Measurements from ENCODE around the gene MDH1.

Gene MDH1

GRCh38 chr2:63588385-63589147 lies at the start of gene MDH1, which contains the start of gene WDPCP (continued):
- TF ChIP-seq PRDM2 (tag by site-specific recombination; IDR thresholded peaks at IDR 0.05; ENCODE audit: borderline replicate concordance) (no peak), ZNF580 (tag by site-specific recombination; IDR thresholded peaks at IDR 0.05) (peak; percentile 97), ZSCAN30 (tag by site-specific recombination; IDR thresholded peaks at IDR 0.05) (no peak), ZNF626 (tag by site-specific recombination; IDR thresholded peaks at IDR 0.05) (no peak), ZFP37 (tag by site-specific recombination; IDR thresholded peaks at IDR 0.05) (no peak), ZNF114 (tag by site-specific recombination; IDR thresholded peaks at IDR 0.05) (no peak), ZNF624 (tag by site-specific recombination; IDR thresholded peaks at IDR 0.05) (no peak), TCF7L2 (IDR thresholded peaks at IDR 0.05; ENCODE audit: borderline replicate concordance, low read depth, low read length) (no peak), ZBTB21 (tag by site-specific recombination; IDR thresholded peaks at IDR 0.05) (peak; percentile 64), ZNF214 (tag by site-specific recombination; IDR thresholded peaks at IDR 0.05; ENCODE audit: borderline replicate concordance) (no peak), SP3 (tag by site-specific recombination; IDR thresholded peaks at IDR 0.05) (peak; percentile 90), ZNF596 (tag by site-specific recombination; IDR thresholded peaks at IDR 0.05) (no peak), ZNF654 (tag by site-specific recombination; IDR thresholded peaks at IDR 0.05; ENCODE audit: low read depth) (no peak), TSHZ1 (tag by site-specific recombination; IDR thresholded peaks at IDR 0.05; ENCODE audit: borderline replicate concordance) (no peak), ZNF324 (tag by site-specific recombination; IDR thresholded peaks at IDR 0.05) (peak; percentile 69; the same call in 1 of the 2 replicates), ZNF10 (tag by site-specific recombination; IDR thresholded peaks at IDR 0.05) (peak; percentile 92), ZNF571 (tag by site-specific recombination; IDR thresholded peaks at IDR 0.05) (no peak), ZNF426 (tag by site-specific recombination; IDR thresholded peaks at IDR 0.05) (no peak), ZNF639 (tag by site-specific recombination; IDR thresholded peaks at IDR 0.05) (peak; percentile 93)
- TF ChIP-seq, protein P1, sequence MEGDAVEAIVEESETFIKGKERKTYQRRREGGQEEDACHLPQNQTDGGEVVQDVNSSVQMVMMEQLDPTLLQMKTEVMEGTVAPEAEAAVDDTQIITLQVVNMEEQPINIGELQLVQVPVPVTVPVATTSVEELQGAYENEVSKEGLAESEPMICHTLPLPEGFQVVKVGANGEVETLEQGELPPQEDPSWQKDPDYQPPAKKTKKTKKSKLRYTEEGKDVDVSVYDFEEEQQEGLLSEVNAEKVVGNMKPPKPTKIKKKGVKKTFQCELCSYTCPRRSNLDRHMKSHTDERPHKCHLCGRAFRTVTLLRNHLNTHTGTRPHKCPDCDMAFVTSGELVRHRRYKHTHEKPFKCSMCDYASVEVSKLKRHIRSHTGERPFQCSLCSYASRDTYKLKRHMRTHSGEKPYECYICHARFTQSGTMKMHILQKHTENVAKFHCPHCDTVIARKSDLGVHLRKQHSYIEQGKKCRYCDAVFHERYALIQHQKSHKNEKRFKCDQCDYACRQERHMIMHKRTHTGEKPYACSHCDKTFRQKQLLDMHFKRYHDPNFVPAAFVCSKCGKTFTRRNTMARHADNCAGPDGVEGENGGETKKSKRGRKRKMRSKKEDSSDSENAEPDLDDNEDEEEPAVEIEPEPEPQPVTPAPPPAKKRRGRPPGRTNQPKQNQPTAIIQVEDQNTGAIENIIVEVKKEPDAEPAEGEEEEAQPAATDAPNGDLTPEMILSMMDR (tag by site-specific recombination; IDR thresholded peaks at IDR 0.05) = no peak
- TF ChIP-seq, protein P2, sequence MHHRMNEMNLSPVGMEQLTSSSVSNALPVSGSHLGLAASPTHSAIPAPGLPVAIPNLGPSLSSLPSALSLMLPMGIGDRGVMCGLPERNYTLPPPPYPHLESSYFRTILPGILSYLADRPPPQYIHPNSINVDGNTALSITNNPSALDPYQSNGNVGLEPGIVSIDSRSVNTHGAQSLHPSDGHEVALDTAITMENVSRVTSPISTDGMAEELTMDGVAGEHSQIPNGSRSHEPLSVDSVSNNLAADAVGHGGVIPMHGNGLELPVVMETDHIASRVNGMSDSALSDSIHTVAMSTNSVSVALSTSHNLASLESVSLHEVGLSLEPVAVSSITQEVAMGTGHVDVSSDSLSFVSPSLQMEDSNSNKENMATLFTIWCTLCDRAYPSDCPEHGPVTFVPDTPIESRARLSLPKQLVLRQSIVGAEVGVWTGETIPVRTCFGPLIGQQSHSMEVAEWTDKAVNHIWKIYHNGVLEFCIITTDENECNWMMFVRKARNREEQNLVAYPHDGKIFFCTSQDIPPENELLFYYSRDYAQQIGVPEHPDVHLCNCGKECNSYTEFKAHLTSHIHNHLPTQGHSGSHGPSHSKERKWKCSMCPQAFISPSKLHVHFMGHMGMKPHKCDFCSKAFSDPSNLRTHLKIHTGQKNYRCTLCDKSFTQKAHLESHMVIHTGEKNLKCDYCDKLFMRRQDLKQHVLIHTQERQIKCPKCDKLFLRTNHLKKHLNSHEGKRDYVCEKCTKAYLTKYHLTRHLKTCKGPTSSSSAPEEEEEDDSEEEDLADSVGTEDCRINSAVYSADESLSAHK (tag by site-specific recombination; IDR thresholded peaks at IDR 0.05) = no peak
- TF ChIP-seq, protein P3, sequence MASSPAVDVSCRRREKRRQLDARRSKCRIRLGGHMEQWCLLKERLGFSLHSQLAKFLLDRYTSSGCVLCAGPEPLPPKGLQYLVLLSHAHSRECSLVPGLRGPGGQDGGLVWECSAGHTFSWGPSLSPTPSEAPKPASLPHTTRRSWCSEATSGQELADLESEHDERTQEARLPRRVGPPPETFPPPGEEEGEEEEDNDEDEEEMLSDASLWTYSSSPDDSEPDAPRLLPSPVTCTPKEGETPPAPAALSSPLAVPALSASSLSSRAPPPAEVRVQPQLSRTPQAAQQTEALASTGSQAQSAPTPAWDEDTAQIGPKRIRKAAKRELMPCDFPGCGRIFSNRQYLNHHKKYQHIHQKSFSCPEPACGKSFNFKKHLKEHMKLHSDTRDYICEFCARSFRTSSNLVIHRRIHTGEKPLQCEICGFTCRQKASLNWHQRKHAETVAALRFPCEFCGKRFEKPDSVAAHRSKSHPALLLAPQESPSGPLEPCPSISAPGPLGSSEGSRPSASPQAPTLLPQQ (tag by site-specific recombination; IDR thresholded peaks at IDR 0.05) = peak; percentile 59

All from HEK293 (cell line).